Activated naive CD4-positive, alpha-beta T cell treated with anti-CD3 and anti-CD28 coated beads, Interleukin-2, amount 10 ng/mL, durations not matched to agents 5 hours and 36 hours (primary cell): Measurements from ENCODE around the gene SREBF1. TPM values are rescaled to one million over a fixed set of nuclear protein-coding genes. Genes with fewer than 3 reads are reported as not detected.

Experiments used
- microRNA-seq: library from miRNA; unstranded; fragments of <30 nt; microRNA quantifications from one replicate; pipeline ENCODE4 v1.2.0, GENCODE V29; 2022; ENCODE audit warnings: borderline microRNAs expressed, borderline replicate concordance
- total RNA-seq, 2 experiments: library from RNA; stranded (reverse); gene quantifications; one replicate each; pipeline ENCODE4 v1.2.3, GENCODE V29; 2021

SREBF1 gene
- total RNA-seq = 100 to 1,000 TPM; 226 to 253 TPM

GRCh38 chr17:17836818-17837379 lies at the start of gene SREBF1:
SREBF1 (minus strand) TSS chr17:17836986; CDS start chr17:17836817, 169 bp downstream.

Small RNA genes within 50 kb of the gene (microRNA-seq; reads per million reads assigned to microRNA genes)
- gene MIR33B = 188 reads per million, percentile 77 among the genes with 10 or more reads in this experiment
- not detected for gene MIR6777

Other genes starting within 250 kb of the SREBF1 start
- 10 to 100 TPM; 13.1 to 15.8 TPM for gene PEMT, start 245.3 kb downstream of the SREBF1 start, total RNA-seq
- 10 to 100 TPM; 22.0 to 23.5 TPM for gene RAI1, start 155.5 kb downstream of the SREBF1 start, total RNA-seq
- gene TOM1L2, start 135.4 kb upstream of the SREBF1 start, total RNA-seq = 10 to 100 TPM; 40.0 to 46.8 TPM
- gene DRC3, start 135.9 kb upstream of the SREBF1 start, total RNA-seq = not detected
- gene ATPAF2, start 202.2 kb upstream of the SREBF1 start, total RNA-seq = 10 to 100 TPM; 19.3 to 20.6 TPM
- gene GID4, start 202.4 kb upstream of the SREBF1 start, total RNA-seq = 10 to 100 TPM in 1 of 2 experiments, 1 to 10 TPM in 1; 9.7 to 10.4 TPM